GM23248 (cell line): ENCODE results near the gene KIF5A.

Experiments
- EZH2 ChIP-seq: fragments of 200-600 bp; sonication (generic); IDR thresholded peaks from 2 replicates; pipeline ENCODE4 v1.6.1; 2018; ENCODE audit warnings: antibody characterized with exemption, mild to moderate bottlenecking; ENCODE audit not compliant: insufficient read depth, poor library complexity, severe bottlenecking
- EZH2phosphoT487 ChIP-seq: fragments of 200-600 bp; sonication (generic); IDR thresholded peaks from 2 replicates; pipeline ENCODE4 v1.6.1; 2018; ENCODE audit warnings: antibody characterized with exemption, moderate library complexity, mild to moderate bottlenecking, low read depth; ENCODE audit not compliant: insufficient read depth

GRCh38 chr12:57521525-57522010 is 28.3 kb upstream of the KIF5A start:
- TF ChIP-seq EZH2 (no peak), EZH2phosphoT487 (no peak)
